Upper lobe of right lung (tissue), 1 donor: ENCODE results near the gene CCDC15. TPM values are rescaled to one million over a fixed set of nuclear protein-coding genes. Genes with fewer than 3 reads are reported as not detected.
"Not testable (repeated sequence)": the region's sequence is repeated elsewhere in the genome, so short reads cannot be mapped to it uniquely, and the experiment has no call there.

ENCODE experiments used
- ATAC-seq: fragments of 200-7000 bp; cut with Tn5 transposase; one replicate; pipeline ENCODE4 v1.9.1; 2020; ENCODE audit warnings: mild to moderate bottlenecking, moderate library complexity
- DNase-seq: peaks from one replicate; pipeline ENCODE4 v3.0.0-alpha.2; 2020
- H3K27ac ChIP-seq: fragments of 200-600 bp; one replicate; pipeline ENCODE4 v1.8.0; 2022
- H3K27me3 ChIP-seq: fragments of 200-600 bp; one replicate; pipeline ENCODE4 v1.8.0; 2022; ENCODE audit warnings: mild to moderate bottlenecking
- H3K36me3 ChIP-seq: fragments of 200-600 bp; one replicate; pipeline ENCODE4 v1.8.0; 2022
- H3K4me1 ChIP-seq: fragments of 200-600 bp; one replicate; pipeline ENCODE4 v1.8.0; 2022
- H3K4me3 ChIP-seq: fragments of 200-600 bp; one replicate; pipeline ENCODE4 v1.8.0; 2022; ENCODE audit warnings: mild to moderate bottlenecking
- H3K9me3 ChIP-seq: fragments of 200-600 bp; one replicate; pipeline ENCODE4 v1.8.0; 2022
- CTCF ChIP-seq: fragments of 200-600 bp; IDR thresholded peaks from one replicate; pipeline ENCODE4 v1.8.0; 2022; ENCODE audit warnings: antibody characterized with exemption
- intact Hi-C: fragments of 100-400 bp; cut with DNase I; formaldehyde crosslinking; loops from one replicate; pipeline ENCODE4 v1.11.0; 2022
- total RNA-seq: library from RNA; stranded (reverse); fragmentation: NEBNext Ultra II Directional; extraction: Animal tissue kit (Norgen Biotek cat#: 25700); gene quantifications from one replicate; pipeline ENCODE4 v1.2.1, GENCODE V29; 2021
- donor health status: DM: no; HTN: yes; CAD: no; lungs with severe emphysema.

The CCDC15 gene
- total RNA-seq, 1 donor from 2014 or later = 1.5 TPM

DNA sequence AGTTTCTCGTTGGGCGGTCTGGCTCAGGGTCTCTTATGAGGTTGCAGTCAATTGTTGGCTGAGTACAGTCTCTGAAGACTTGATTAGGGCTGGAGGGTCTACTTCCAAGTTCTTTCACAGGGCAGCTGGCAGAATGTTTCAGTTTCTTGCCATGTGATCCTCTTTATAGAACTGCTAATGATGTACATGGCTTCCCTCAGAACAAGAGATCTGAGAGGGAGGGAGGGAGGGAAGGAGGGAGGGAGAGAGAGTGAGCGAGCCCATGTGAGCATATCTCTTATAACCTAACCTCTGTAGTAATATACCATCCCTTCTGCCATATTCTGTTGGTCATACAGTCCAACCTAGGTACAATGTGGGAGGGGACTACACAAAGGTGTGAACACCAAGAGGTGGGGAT lies 2.7 kb upstream of the CCDC15 start:
- Histone ChIP-seq H3K9me3 (no peaks in the 10 kb centered on the region), H3K4me1 (peaks cover 11% of the 10 kb centered on the region), H3K27ac (no peak overlapping the region), H3K36me3 (no peaks in the 10 kb centered on the region), H3K4me3 (no peak overlapping the region), H3K27me3 (no peaks in the 10 kb centered on the region)
- no peak for ATAC-seq
- intact Hi-C loops = no loop called here
- TF ChIP-seq CTCF = no peak
- DNase-seq = no peak

- peaks cover 11% of the 10 kb centered on the region for H3K4me1 ChIP-seq
- no peak for DNase-seq
- peak overlapping the region; percentile 82 for H3K4me3 ChIP-seq
- peak overlapping the region; percentile 82 for H3K27ac ChIP-seq
- H3K27me3 ChIP-seq = no peaks in the 10 kb centered on the region
- H3K9me3 ChIP-seq = no peaks in the 10 kb centered on the region
- no peak for ATAC-seq
- no peaks in the 10 kb centered on the region for H3K36me3 ChIP-seq
- intact Hi-C loops = no loop called here
- TF ChIP-seq CTCF = no peak
Measured at GRCh38 chr11:124954590-124954955, 571 bp downstream of the CCDC15 start.

- Histone ChIP-seq H3K4me1 (peaks cover 11% of the 10 kb centered on the region), H3K4me3 (no peak overlapping the region), H3K27ac (no peak overlapping the region), H3K9me3 (no peaks in the 10 kb centered on the region), H3K36me3 (no peaks in the 10 kb centered on the region), H3K27me3 (no peaks in the 10 kb centered on the region)
- no peak for TF ChIP-seq CTCF
- DNase-seq (no peak), ATAC-seq (no peak)
- intact Hi-C loops = loop anchor here (5.0 kb wide), 1 partner anchor 172 kb away; no protein-coding TSS in a partner anchor
Measured at GRCh38 chr11:124955035-124955434, 1.0 kb downstream of the CCDC15 start.

- no peak overlapping the region for H3K4me3 ChIP-seq
Measured at GRCh38 chr11:124961972-124962609, 8.1 kb downstream of the CCDC15 start.

GRCh38 chr11:124968197-124968596 lies 14.2 kb downstream of the CCDC15 start:
- H3K4me1 ChIP-seq, H3K27me3 ChIP-seq, intact Hi-C loops, ATAC-seq, H3K4me3 ChIP-seq, H3K27ac ChIP-seq, H3K36me3 ChIP-seq, H3K9me3 ChIP-seq: not testable (repeated sequence)
- peak; percentile 53 for DNase-seq

More at GRCh38 chr11:124961972-124962609, 8.1 kb downstream of the CCDC15 start:
- Histone ChIP-seq H3K27ac (no peak overlapping the region), H3K36me3 (no peaks in the 10 kb centered on the region), H3K9me3 (no peaks in the 10 kb centered on the region), H3K4me1 (no peaks in the 10 kb centered on the region), H3K27me3 (no peaks in the 10 kb centered on the region)
- peak; percentile 72 for TF ChIP-seq CTCF
- intact Hi-C loops = no loop called here
- ATAC-seq = peak; percentile 91
- DNase-seq = no peak

- no peak for TF ChIP-seq CTCF
- H3K27me3 ChIP-seq = no peaks in the 10 kb centered on the region
- DNase-seq (no peak), ATAC-seq (peak; percentile 84)
- no peaks in the 10 kb centered on the region for H3K9me3 ChIP-seq
- no peak overlapping the region for H3K4me3 ChIP-seq
- H3K27ac ChIP-seq = no peak overlapping the region
- intact Hi-C loops = no loop called here
- H3K36me3 ChIP-seq = no peaks in the 10 kb centered on the region
- no peaks in the 10 kb centered on the region for H3K4me1 ChIP-seq
Measured at GRCh38 chr11:124970925-124971324, 16.9 kb downstream of the CCDC15 start.
